GM12801 (cell line): Measurements from ENCODE around the gene PNMA8C.

Experiments
- CTCF ChIP-seq: IDR thresholded peaks from one replicate; pipeline ENCODE4 v1.5.1; 2011; ENCODE audit warnings: control low read depth; ENCODE audit not compliant: insufficient read length; ENCODE audit errors: extremely low read depth

Gene PNMA8C

GRCh38 chr19:46454244-46454643, 25.5 kb upstream of the PNMA8C start:
- TF ChIP-seq CTCF, result no peak

GRCh38 chr19:46453661-46454060, 24.9 kb upstream of the PNMA8C start:
- TF ChIP-seq CTCF, result no peak

- TF ChIP-seq CTCF, result no peak
These were observed 23.4 kb upstream of the PNMA8C start for GRCh38 chr19:46452186-46452585.

- TF ChIP-seq CTCF, result no peak
These were observed 22.6 kb upstream of the PNMA8C start for GRCh38 chr19:46451352-46451751.

- no peak for TF ChIP-seq CTCF
These were observed 22.0 kb upstream of the PNMA8C start for GRCh38 chr19:46450737-46451136.

- no peak for TF ChIP-seq CTCF
These were observed 20.5 kb upstream of the PNMA8C start for GRCh38 chr19:46449228-46449627.

GRCh38 chr19:46448601-46449000, 19.9 kb upstream of the PNMA8C start:
- TF ChIP-seq CTCF, result no peak

- no peak for TF ChIP-seq CTCF
These were observed 19.1 kb upstream of the PNMA8C start for GRCh38 chr19:46447824-46448223.
